Astrocyte (in vitro differentiated cells and primary cell): ENCODE measurements around the gene HNRNPDL.
"Not testable (repeated sequence)": the region's sequence is repeated elsewhere in the genome, so short reads cannot be mapped to it uniquely, and the experiment has no call there.

Source experiments
- EZH2 ChIP-seq: IDR thresholded peaks from 2 replicates; pipeline ENCODE4 v1.6.1; 2012; ENCODE audit warnings: mild to moderate bottlenecking, low read length, inconsistent platforms; ENCODE audit not compliant: insufficient read depth
- TF ChIP-seq, protein P1 (sequence below): IDR thresholded peaks from 2 replicates; pipeline ENCODE4 v1.5.1; 2011; ENCODE audit warnings: low read depth, mild to moderate bottlenecking, inconsistent platforms, low read length, moderate library complexity; ENCODE audit not compliant: insufficient read depth

DNA sequence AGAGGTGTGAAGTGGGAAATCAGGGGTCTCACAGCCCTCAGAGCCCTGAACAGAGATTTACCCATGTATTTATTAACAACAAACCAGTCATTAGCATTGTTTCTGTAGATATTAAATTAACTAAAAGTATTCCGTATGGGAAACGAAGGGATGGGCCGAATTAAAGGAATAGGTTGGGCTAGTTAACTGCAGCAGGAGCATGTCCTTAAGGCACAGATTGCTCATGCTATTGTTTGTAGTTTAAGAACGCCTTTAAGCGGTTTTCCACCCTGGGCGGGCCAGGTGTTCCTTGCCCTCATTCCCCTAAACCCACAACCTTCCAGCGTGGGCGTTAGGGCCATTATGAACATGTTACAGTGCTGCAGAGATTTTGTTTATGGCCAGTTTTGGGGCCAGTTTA, 44.0 kb downstream of the HNRNPDL start:
- TF ChIP-seq, protein P1, sequence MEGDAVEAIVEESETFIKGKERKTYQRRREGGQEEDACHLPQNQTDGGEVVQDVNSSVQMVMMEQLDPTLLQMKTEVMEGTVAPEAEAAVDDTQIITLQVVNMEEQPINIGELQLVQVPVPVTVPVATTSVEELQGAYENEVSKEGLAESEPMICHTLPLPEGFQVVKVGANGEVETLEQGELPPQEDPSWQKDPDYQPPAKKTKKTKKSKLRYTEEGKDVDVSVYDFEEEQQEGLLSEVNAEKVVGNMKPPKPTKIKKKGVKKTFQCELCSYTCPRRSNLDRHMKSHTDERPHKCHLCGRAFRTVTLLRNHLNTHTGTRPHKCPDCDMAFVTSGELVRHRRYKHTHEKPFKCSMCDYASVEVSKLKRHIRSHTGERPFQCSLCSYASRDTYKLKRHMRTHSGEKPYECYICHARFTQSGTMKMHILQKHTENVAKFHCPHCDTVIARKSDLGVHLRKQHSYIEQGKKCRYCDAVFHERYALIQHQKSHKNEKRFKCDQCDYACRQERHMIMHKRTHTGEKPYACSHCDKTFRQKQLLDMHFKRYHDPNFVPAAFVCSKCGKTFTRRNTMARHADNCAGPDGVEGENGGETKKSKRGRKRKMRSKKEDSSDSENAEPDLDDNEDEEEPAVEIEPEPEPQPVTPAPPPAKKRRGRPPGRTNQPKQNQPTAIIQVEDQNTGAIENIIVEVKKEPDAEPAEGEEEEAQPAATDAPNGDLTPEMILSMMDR: not testable (repeated sequence)
- TF ChIP-seq EZH2: not testable (repeated sequence)
